Measurements from ENCODE around the gene SCARF1. TPM values are rescaled to one million over a fixed set of nuclear protein-coding genes. Genes with fewer than 3 reads are reported as not detected.

The SCARF1 gene
- total and polyA plus RNA-seq, 10 donors, result 5.1 to 112 (median 60.3) TPM

DNA sequence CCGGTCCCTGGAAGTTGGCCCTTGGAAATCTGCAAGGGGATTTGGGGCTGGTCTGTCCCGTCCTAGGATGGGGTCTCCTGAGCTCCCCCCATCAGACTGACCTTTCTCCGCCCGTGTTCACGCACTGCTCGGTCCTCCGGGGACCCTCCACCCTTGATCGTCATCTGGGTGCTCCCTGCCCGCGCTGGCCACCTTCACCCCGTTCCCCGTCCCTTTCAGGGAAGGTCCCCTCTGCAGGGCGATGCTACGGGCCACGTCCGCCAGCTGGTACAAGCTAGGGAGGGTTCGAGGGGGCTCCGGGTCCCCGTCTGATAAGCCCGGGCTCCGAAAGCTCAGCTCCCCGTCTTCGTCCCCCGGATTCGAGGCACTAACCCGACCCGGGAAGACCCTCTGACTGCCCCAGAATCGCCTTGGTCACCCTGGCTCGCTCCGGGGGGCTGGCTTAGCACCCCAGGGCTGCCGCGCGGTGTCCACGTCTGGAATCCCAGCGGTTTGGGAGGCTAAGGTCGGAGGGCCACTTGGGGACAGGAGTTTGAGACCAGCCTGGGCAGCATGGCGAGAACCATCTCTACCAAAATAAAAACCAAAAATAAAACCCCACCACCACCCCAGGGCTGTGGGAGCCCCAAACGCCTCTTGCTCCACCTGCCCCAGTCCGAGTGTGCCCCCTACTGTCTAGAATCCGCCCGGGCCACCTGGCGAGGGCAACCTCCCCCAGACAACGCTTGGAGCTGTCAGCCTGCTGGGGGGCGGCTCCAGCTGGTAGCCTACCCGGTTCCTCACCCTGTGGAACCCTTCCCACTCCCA, 15.8 kb downstream of the SCARF1 start:
- H3K4me1 ChIP-seq, result peaks cover 15 to 69% (median 58%) of the 10 kb centered on the region in 6 donors
- DNase-seq, result peak; percentile 96
- H3K9me3 ChIP-seq, result no peaks in the 10 kb centered on the region
- peak overlapping the region; percentile 76 to 99 (median 88) for H3K4me3 ChIP-seq
- intact Hi-C loops (cut with DNase I; ENCODE audit: low total_unique reads), result loop anchor here (5.0 kb wide), 2 partner anchors 52 to 67 kb away; partner anchors contain the start of gene PITPNA
- no peaks in the 10 kb centered on the region for H3K27me3 ChIP-seq (replicated peaks in 1 of 7)
- TF ChIP-seq CTCF (IDR thresholded peaks at IDR 0.05 in 8 of 11, conservative IDR thresholded peaks at IDR 0.05 in 3 of 11), result peak; percentile 56 to 87 (median 78)
- no peak for TF ChIP-seq POLR2A (IDR thresholded peaks at IDR 0.05)
- peak; percentile 64 to 76 (median 66) for TF ChIP-seq POLR2AphosphoS5 (IDR thresholded peaks at IDR 0.05)
- WGBS, 5 donors, result 2 to 5% (median 2%) methylated on average over 16 to 45 of the region's 45 CpGs
- H3K27ac ChIP-seq, result peak overlapping the region; percentile 82 to 99 (median 96)
- H3K36me3 ChIP-seq, result peaks cover 0 to 16% (median 4%) of the 10 kb centered on the region in 6 donors

GRCh38 chr17:1628856-1629503, 16.6 kb downstream of the SCARF1 start:
- intact Hi-C loops (cut with DNase I; ENCODE audit: low total_unique reads), result loop anchor here (5.0 kb wide), 1 partner anchor 67 kb away; the partner anchor contains the start of gene PITPNA
- no peaks in the 10 kb centered on the region for H3K9me3 ChIP-seq
- H3K4me3 ChIP-seq, result peak overlapping the region; percentile 76 to 99 (median 88)
- H3K27me3 ChIP-seq (replicated peaks in 1 of 7), result no peaks in the 10 kb centered on the region
- 0 to 1% (median 1%) methylated on average over 15 to 77 of the region's 77 CpGs for WGBS, 5 donors
- no peak for TF ChIP-seq POLR2A (IDR thresholded peaks at IDR 0.05)
- peak; percentile 62 to 80 (median 79) for TF ChIP-seq POLR2AphosphoS5 (IDR thresholded peaks at IDR 0.05)
- peak in 7 of 11 experiments; percentile 33 to 70 (median 66) for TF ChIP-seq CTCF (IDR thresholded peaks at IDR 0.05 in 8 of 11, conservative IDR thresholded peaks at IDR 0.05 in 3 of 11)
- H3K4me1 ChIP-seq, result peaks cover 15 to 70% (median 56%) of the 10 kb centered on the region in 6 donors
- H3K27ac ChIP-seq, result peak overlapping the region; percentile 82 to 99 (median 96)
- H3K36me3 ChIP-seq, result peaks cover 0 to 15% (median 0%) of the 10 kb centered on the region in 6 donors
- peak; percentile 97 for DNase-seq

DNA sequence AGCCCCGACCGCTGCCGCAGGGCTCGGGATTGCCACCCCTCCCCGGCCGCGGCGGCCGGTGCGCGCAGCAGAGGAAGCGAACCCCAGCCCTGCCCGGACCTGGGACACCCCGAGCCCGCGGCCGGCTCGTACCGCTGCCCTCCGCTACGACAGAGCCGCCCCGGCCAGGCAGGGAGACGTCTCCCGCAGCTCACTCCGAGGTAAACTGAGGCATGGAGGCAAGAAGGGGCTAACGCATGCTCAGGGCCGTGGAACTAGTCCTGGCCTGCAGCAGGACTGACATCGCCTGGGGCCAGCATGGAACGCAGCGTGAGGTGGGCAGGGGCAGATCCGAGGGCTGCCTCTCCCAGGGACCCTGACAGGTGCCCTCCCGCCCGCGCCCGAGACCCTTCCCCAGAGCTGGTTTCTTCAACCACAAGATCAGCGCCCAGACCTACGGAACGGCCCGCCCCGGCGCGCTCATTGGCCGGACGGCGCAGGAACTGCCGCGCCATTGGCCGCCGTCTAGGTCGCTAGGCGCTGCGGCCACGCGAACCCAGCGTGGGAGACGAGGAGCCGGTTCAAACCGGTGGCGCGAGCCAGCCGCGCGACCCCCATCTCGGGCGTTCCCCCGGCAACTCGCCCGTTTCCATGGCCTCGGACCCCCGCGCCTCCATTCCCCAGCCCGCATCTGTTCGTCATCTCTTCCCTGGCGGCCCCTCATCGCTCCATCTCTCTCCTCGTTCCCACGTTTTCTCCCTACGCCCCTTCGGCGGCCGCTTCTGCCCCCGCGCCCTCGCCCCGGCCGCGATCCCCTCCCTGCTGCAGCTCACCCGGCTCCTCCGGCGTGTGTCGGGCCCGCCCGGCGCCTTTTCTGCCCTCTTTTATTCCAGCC, 17.3 kb downstream of the SCARF1 start, which contains the start of gene SLC43A2:
Gene SLC43A2 (minus strand): TSS at position 853 of the 874 bp plus-strand sequence. CDS start 960 bp downstream, outside the sequence.
- peak within 1 kb of the TSS; percentile 82 to 99 (median 96) for H3K27ac ChIP-seq

More for the DNA sequence above, 17.3 kb downstream of the SCARF1 start, which contains the start of gene SLC43A2:
- H3K4me3 ChIP-seq, result peak within 1 kb of the TSS; percentile 76 to 99 (median 88)
- no peaks in the 10 kb centered on the region for H3K9me3 ChIP-seq
- DNase-seq, result peak; percentile 97
- peak; percentile 44 to 82 (median 58) for TF ChIP-seq POLR2AphosphoS5 (IDR thresholded peaks at IDR 0.05)
- TF ChIP-seq POLR2A (IDR thresholded peaks at IDR 0.05), result peak in 1 of 3 donors; percentile 34
- TF ChIP-seq CTCF (IDR thresholded peaks at IDR 0.05 in 8 of 11, conservative IDR thresholded peaks at IDR 0.05 in 3 of 11), result no peak
- H3K27me3 ChIP-seq (replicated peaks in 1 of 7), result no peaks in the 10 kb centered on the region
- 0 to 1% (median 1%) methylated on average over 53 to 95 of the region's 95 CpGs for WGBS, 5 donors
- H3K4me1 ChIP-seq, result peaks cover 15 to 76% (median 57%) of the 10 kb centered on the region in 6 donors
- H3K36me3 ChIP-seq, result peaks cover 0 to 22% (median 0%) of the 10 kb centered on the region in 6 donors
- intact Hi-C loops (cut with DNase I; ENCODE audit: low total_unique reads), result loop anchor here (5.0 kb wide), 1 partner anchor 66 kb away; the partner anchor contains the start of gene PITPNA
